Endothelial cell of umbilical vein (primary cell): ENCODE results near the gene HRH2. TPM values are rescaled to one million over a fixed set of nuclear protein-coding genes. Genes with fewer than 3 reads are reported as not detected.

Experiments used
- BruUV-seq: library from RNA; stranded (reverse); fragments of 400-500 nt; replicated peaks from 2 replicates; lab custom pipeline; 2021; lab: Mats Ljungman, UMichigan
- CTCF ChIA-PET: fragments of 300-600, 350-600 bp; sonication (Branson Sonifier 250); formaldehyde crosslinking; loops from one replicate; lab custom pipeline; 2021; ENCODE audit warnings: antibody characterized with exemption, inconsistent platforms; lab: Charles Lee
- POLR2A ChIA-PET: fragments of 300-600, 350-600 bp; sonication (Branson Sonifier 250); formaldehyde crosslinking; loops from one replicate; lab custom pipeline; 2021; ENCODE audit warnings: antibody characterized with exemption, inconsistent platforms; lab: Charles Lee
- DNase-seq: peaks from one replicate; pipeline ENCODE4 v3.0.0-alpha.2; 2011; ENCODE audit warnings: low read depth, low spot score
- FAIRE-seq: peaks from 2 replicates; lab custom pipeline; 2011; peaks lifted over from hg19 to GRCh38; lab: Jason Lieb, UNC
- H2AFZ ChIP-seq: 2 replicates; pipeline ENCODE4 v1.6.0; 2012; ENCODE audit warnings: low read depth, low read length, control low read depth, inconsistent platforms
- H3K27ac ChIP-seq: 2 replicates; pipeline ENCODE4 v1.5.1; 2011; ENCODE audit warnings: low read depth, mild to moderate bottlenecking, control low read depth, low read length, moderate library complexity; ENCODE audit not compliant: insufficient read depth
- H3K27me3 ChIP-seq, 2 experiments: 2 replicates each; pipeline versions ENCODE4 v1.6.0 to v1.6.1; 2011; ENCODE audit warnings: low read length in 2 of 2, mixed read lengths in 1 of 2; ENCODE audit not compliant: control insufficient read depth in 2 of 2, insufficient read depth in 2 of 2
- H3K36me3 ChIP-seq, 2 experiments: 2 replicates in 1 of 2; 3 replicates in 1 of 2; pipeline ENCODE4 v1.5.1; 2011; ENCODE audit warnings: low read length in 2 of 2, mild to moderate bottlenecking in 1 of 2, moderate library complexity in 1 of 2; ENCODE audit not compliant: control insufficient read depth in 2 of 2, insufficient read depth in 2 of 2; ENCODE audit errors: extremely low read depth in 1 of 2
- H3K4me1 ChIP-seq: 3 replicates; pipeline ENCODE4 v1.5.1; 2011; ENCODE audit warnings: mild to moderate bottlenecking, low read length; ENCODE audit not compliant: control insufficient read depth, insufficient read depth; ENCODE audit errors: extremely low read depth
- H3K4me2 ChIP-seq: 2 replicates; pipeline ENCODE4 v1.6.1; 2011; ENCODE audit warnings: low read length, control low read depth, mixed read lengths; ENCODE audit not compliant: insufficient read depth
- H3K4me3 ChIP-seq, 3 experiments: fragments of 200-600 bp in 1 of 3; sonication (generic), shearing (Covaris generic) in 1 of 3; replicated peaks in 1 of 3; 2 replicates each; pipeline ENCODE4 v1.5.1; 2011 to 2016; ENCODE audit warnings: control low read depth in 3 of 3, low read length in 3 of 3, mild to moderate bottlenecking in 2 of 3, inconsistent platforms in 1 of 3, low read depth in 1 of 3, moderate library complexity in 1 of 3; ENCODE audit not compliant: insufficient read depth in 1 of 3
- H3K79me2 ChIP-seq: 2 replicates; pipeline ENCODE4 v1.6.0; 2012; ENCODE audit warnings: low read length, inconsistent platforms; ENCODE audit not compliant: control insufficient read depth, insufficient read depth
- H3K9ac ChIP-seq: replicated peaks from 2 replicates; pipeline ENCODE3; 2011; ENCODE audit warnings: low read length, control low read depth; ENCODE audit not compliant: insufficient read depth; ENCODE audit errors: extremely low read depth
- H3K9me1 ChIP-seq: replicated peaks from 3 replicates; pipeline ENCODE4 v1.6.0; 2011; ENCODE audit warnings: mild to moderate bottlenecking, low read length; ENCODE audit not compliant: control insufficient read depth, insufficient read depth; ENCODE audit errors: extremely low read depth
- H3K9me3 ChIP-seq: replicated peaks from 2 replicates; pipeline ENCODE4 v1.5.1; 2012; ENCODE audit warnings: low read length, inconsistent platforms; ENCODE audit not compliant: control insufficient read depth, insufficient read depth
- H4K20me1 ChIP-seq: replicated peaks from 2 replicates; pipeline ENCODE3; 2011; ENCODE audit warnings: mild to moderate bottlenecking, low read length; ENCODE audit not compliant: control insufficient read depth, insufficient read depth; ENCODE audit errors: extremely low read depth
- EZH2 ChIP-seq: IDR thresholded peaks from 2 replicates; pipeline ENCODE4 v1.6.1; 2012; ENCODE audit warnings: borderline replicate concordance, low read depth, mild to moderate bottlenecking, moderate library complexity, low read length, inconsistent platforms; ENCODE audit not compliant: severe bottlenecking
- FOS ChIP-seq: IDR thresholded peaks from 2 replicates; pipeline ENCODE4 v1.6.1; 2011; ENCODE audit warnings: mild to moderate bottlenecking, low read length, moderate library complexity, borderline replicate concordance; ENCODE audit not compliant: insufficient read depth
- GATA2 ChIP-seq: IDR thresholded peaks from 2 replicates; pipeline ENCODE4 v1.7.0; 2011; ENCODE audit warnings: low read depth, mild to moderate bottlenecking, moderate library complexity, mixed read lengths, low read length; ENCODE audit not compliant: insufficient read length, insufficient read depth
- JUN ChIP-seq: IDR thresholded peaks from 2 replicates; pipeline ENCODE4 v1.6.1; 2011; ENCODE audit warnings: borderline replicate concordance, low read depth; ENCODE audit not compliant: insufficient read length, insufficient read depth
- MAX ChIP-seq: IDR thresholded peaks from 2 replicates; pipeline ENCODE4 v1.6.1; 2011; ENCODE audit not compliant: insufficient read depth, insufficient read length
- MYC ChIP-seq: IDR thresholded peaks from one replicate; pipeline ENCODE4 v1.6.1; 2011; ENCODE audit warnings: mild to moderate bottlenecking, low read depth, low read length
- POLR2A ChIP-seq: IDR thresholded peaks from 2 replicates; pipeline ENCODE4 v1.6.1; 2012; ENCODE audit warnings: low read depth, mild to moderate bottlenecking, control low read depth, low read length
- dilution Hi-C: fragments of 300-500 bp; cut with MboI; formaldehyde crosslinking; loops from one replicate; pipeline ENCODE4 v1.15.0; 2019; ENCODE audit warnings: low sequenced_read_pairs; ENCODE audit not compliant: extremely low pct_ligation_motif_present
- intact Hi-C: fragments of 100-400 bp; cut with micrococcal nuclease; formaldehyde crosslinking; loops from one replicate; pipeline ENCODE4 v1.10.0; 2022
- polyA plus RNA-seq, 4 experiments: library from polyadenylated mRNA; depleted of rRNA in 3 of 4; stranded (reverse) in 3 of 4; unstranded in 1 of 4; fragments of >200 nt; gene quantifications; 2 replicates each; pipeline versions ENCODE4 v1.2.1 to v1.2.3, GENCODE V29; 2011 to 2012; ENCODE audit warnings: missing spikeins in 1 of 4
- total RNA-seq: library from RNA; stranded (reverse); gene quantifications from 2 replicates; pipeline ENCODE4 v1.2.3, GENCODE V29; 2021
- TF ChIP-seq, protein P1 (sequence below), 2 donors: IDR thresholded peaks; 1 replicate in 1 of 2; 2 replicates in 1 of 2; pipeline ENCODE4 v1.5.1; 2011; ENCODE audit warnings: low read length in 2 of 2, mild to moderate bottlenecking in 2 of 2, moderate library complexity in 2 of 2, control low read depth in 1 of 2, inconsistent platforms in 1 of 2, low read depth in 1 of 2; ENCODE audit not compliant: insufficient read depth in 1 of 2; ENCODE audit errors: extremely low read depth in 1 of 2

The HRH2 gene
- total and polyA plus RNA-seq, 2 donors (not counting 3 experiments of a cell fraction or from before 2014, with no cell fraction given), result not detected

DNA sequence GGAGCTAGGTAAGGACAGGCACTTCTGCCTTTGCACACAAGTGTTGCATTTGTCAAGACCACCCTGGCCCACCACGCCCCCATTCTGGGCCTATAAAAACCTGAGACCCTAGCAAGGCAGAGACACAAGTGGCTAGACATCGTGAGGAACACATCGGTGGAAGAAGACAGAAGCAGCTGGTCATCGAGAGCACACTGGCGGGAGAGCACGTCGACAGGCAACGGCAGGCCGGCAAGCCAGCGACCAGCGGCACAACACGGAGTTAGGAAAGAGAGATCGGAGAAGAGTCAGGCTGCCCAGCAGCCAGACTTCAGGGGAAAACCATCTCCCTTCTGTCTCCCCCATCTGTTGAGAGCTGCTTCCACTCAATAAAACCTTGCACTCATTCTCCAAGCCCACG lies 76.1 kb downstream of the HRH2 start:
- intact Hi-C loops, result no loop called here
- H3K9me1 ChIP-seq, result no peaks in the 10 kb centered on the region
- no peak overlapping the region for H3K4me2 ChIP-seq
- H3K9ac ChIP-seq, result no peak overlapping the region
- H3K4me1 ChIP-seq, result no peaks in the 10 kb centered on the region
- H3K27me3 ChIP-seq, result no peaks in the 10 kb centered on the region
- CTCF ChIA-PET, result no interaction called here
- H3K9me3 ChIP-seq, result no peaks in the 10 kb centered on the region
- H3K27ac ChIP-seq, result no peak overlapping the region
- no peaks in the 10 kb centered on the region for H4K20me1 ChIP-seq
- DNase-seq (no peak), FAIRE-seq (no peak)
- no peak overlapping the region for H2AFZ ChIP-seq
- dilution Hi-C loops, result no loop called here
- H3K4me3 ChIP-seq, result no peak overlapping the region
- BruUV-seq, result no TSS peak
- no peaks in the 10 kb centered on the region for H3K79me2 ChIP-seq
- TF ChIP-seq JUN, result no peak
- TF ChIP-seq MAX, result no peak
- H3K36me3 ChIP-seq, result no peaks in the 10 kb centered on the region
- POLR2A ChIA-PET, result no interaction called here

GRCh38 chr5:175734501-175734900 lies 76.6 kb downstream of the HRH2 start:
- no peak for TF ChIP-seq FOS
- no peak for TF ChIP-seq EZH2
- no peak for TF ChIP-seq MYC
- no peak for TF ChIP-seq POLR2A
- TF ChIP-seq GATA2, result no peak
- TF ChIP-seq, protein P1, sequence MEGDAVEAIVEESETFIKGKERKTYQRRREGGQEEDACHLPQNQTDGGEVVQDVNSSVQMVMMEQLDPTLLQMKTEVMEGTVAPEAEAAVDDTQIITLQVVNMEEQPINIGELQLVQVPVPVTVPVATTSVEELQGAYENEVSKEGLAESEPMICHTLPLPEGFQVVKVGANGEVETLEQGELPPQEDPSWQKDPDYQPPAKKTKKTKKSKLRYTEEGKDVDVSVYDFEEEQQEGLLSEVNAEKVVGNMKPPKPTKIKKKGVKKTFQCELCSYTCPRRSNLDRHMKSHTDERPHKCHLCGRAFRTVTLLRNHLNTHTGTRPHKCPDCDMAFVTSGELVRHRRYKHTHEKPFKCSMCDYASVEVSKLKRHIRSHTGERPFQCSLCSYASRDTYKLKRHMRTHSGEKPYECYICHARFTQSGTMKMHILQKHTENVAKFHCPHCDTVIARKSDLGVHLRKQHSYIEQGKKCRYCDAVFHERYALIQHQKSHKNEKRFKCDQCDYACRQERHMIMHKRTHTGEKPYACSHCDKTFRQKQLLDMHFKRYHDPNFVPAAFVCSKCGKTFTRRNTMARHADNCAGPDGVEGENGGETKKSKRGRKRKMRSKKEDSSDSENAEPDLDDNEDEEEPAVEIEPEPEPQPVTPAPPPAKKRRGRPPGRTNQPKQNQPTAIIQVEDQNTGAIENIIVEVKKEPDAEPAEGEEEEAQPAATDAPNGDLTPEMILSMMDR (IDR thresholded peaks at IDR 0.05; ENCODE audit: extremely low read depth in 1 of 2, insufficient read depth in 1 of 2, low read depth in 1 of 2, low read length in 2 of 2), result no peak
- no peak for TF ChIP-seq MAX
- H3K79me2 ChIP-seq, result no peaks in the 10 kb centered on the region
- H3K4me1 ChIP-seq, result no peaks in the 10 kb centered on the region
- no peak for FAIRE-seq
- no peak overlapping the region for H2AFZ ChIP-seq
- H3K27ac ChIP-seq, result no peak overlapping the region
- POLR2A ChIA-PET, result no interaction called here
- no peak overlapping the region for H3K9ac ChIP-seq
- no peaks in the 10 kb centered on the region for H3K9me1 ChIP-seq
- dilution Hi-C loops, result no loop called here
- CTCF ChIA-PET, result no interaction called here
- intact Hi-C loops, result no loop called here
- no peaks in the 10 kb centered on the region for H3K27me3 ChIP-seq
- no peaks in the 10 kb centered on the region for H4K20me1 ChIP-seq
- no peak overlapping the region for H3K4me3 ChIP-seq
- no TSS peak for BruUV-seq
- no peaks in the 10 kb centered on the region for H3K36me3 ChIP-seq
- no peak overlapping the region for H3K4me2 ChIP-seq
- H3K9me3 ChIP-seq, result no peaks in the 10 kb centered on the region
- DNase-seq, result no peak
